Measurements from ENCODE around the gene MAB21L4. TPM values are rescaled to one million over a fixed set of nuclear protein-coding genes. Genes with fewer than 3 reads are reported as not detected.

MAB21L4 gene
- polyA plus RNA-seq, 3 donors, result 0.37 to 0.48 TPM; not detected in 1

- H3K27ac ChIP-seq (ENCODE audit: low read depth, low read length), result no peak overlapping the region
- WGBS, 3 donors, result 46 to 67% (median 65%) methylated on average over 38 of the region's 38 CpGs
Observed at GRCh38 chr2:240926516-240927389, 30.8 kb upstream of the MAB21L4 start.

DNA sequence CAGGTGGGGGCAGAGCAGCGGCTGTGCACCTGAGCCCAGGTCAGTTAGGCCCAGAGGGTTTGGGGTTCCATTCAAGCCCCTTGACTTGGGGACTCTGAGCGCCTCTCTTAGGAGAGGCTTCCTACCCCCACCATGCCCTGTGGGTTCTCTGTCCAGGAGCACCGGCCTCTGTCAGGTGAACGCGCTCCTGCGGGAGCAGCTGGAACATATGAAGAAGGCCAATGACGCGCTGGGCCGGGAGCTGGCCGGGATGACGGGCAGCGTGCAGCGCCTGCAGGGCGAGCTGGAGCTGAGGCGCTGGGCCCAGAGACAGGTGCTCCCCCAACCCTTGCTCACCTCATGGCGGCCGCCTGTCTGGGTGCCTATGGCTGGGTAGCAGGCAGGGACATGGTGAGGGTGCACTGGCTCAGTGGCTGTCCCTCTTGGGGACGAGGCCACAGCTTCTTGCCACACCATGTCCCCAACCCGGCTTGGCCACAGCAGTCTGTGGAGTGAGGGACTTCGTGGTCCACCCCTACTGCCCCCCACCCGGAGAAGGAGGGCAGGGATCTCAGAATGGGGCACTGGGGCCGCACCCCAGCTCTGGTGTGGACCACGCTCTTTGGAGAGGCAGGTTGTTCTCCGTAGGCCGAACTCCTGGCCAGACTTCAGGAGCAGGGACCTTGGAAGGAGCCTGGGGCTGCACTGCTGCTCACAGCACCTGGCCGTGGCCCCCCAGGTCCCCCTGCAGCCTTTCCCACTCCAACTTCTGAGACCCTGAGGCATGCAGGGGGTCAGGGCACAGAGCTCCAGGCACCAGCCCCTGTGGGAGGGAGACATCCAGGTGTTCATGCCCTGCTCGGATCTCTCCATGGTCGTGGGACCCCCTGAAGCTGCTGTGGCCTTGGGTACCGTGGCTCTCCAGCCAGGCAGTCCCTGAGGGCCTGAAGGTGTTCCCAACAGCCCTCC, 29.9 kb upstream of the MAB21L4 start:
- 90 to 94% (median 94%) methylated on average over 29 of the region's 29 CpGs for WGBS, 3 donors
- no peak overlapping the region for H3K27ac ChIP-seq (ENCODE audit: low read depth, low read length)

GRCh38 chr2:240925191-240925567, 29.2 kb upstream of the MAB21L4 start:
- 87 to 89% (median 88%) methylated on average over 13 to 14 of the region's 14 CpGs for WGBS, 3 donors

DNA sequence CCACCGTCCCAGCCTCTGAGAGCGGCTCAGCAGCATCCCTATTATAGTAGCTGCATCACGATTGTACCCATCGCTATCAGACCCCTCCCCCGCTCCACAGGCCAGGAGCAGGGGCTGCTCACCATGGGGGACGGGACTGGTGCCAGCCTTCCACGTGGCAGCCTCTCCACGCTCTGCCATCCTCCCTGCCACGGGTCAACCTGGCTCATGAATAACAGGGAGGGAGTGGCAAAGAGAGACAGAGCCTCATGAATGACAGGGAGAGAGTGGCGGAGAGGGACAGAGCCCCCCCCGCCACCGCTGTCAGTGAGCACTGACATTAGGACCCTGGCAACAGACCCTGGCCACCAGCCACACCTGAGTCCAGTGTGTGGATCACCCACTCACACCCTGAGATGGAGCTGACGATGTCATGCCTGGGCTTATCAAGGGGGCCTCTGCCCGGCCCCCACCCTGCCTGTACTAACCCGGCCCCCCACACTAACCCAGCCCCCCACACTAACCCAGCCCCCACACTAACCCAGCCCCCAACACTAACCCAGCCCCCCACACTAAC, 27.1 kb upstream of the MAB21L4 start:
- WGBS, 3 donors, result 63 to 74% (median 72%) methylated on average over 15 of the region's 15 CpGs
- H3K27ac ChIP-seq (ENCODE audit: low read depth, low read length), result no peak overlapping the region

More at GRCh38 chr2:240925191-240925567, 29.2 kb upstream of the MAB21L4 start:
- H3K27ac ChIP-seq (ENCODE audit: low read depth, low read length), result no peak overlapping the region

- H3K27ac ChIP-seq (ENCODE audit: low read depth, low read length), result no peak overlapping the region
- WGBS, 3 donors, result 83 to 90% (median 89%) methylated on average over 17 to 18 of the region's 18 CpGs
Observed at GRCh38 chr2:240922245-240922981, 26.5 kb upstream of the MAB21L4 start.

GRCh38 chr2:240921995-240922244, 26.0 kb upstream of the MAB21L4 start:
- WGBS, 3 donors, result 57 to 89% (median 79%) methylated on average over 1 of the region's 1 CpG
- no peak overlapping the region for H3K27ac ChIP-seq (ENCODE audit: low read depth, low read length)

GRCh38 chr2:240921311-240921994, 25.5 kb upstream of the MAB21L4 start:
- H3K27ac ChIP-seq (ENCODE audit: low read depth, low read length), result peak overlapping the region; percentile 46
- 65 to 90% (median 74%) methylated on average over 10 to 13 of the region's 13 CpGs for WGBS, 3 donors

DNA sequence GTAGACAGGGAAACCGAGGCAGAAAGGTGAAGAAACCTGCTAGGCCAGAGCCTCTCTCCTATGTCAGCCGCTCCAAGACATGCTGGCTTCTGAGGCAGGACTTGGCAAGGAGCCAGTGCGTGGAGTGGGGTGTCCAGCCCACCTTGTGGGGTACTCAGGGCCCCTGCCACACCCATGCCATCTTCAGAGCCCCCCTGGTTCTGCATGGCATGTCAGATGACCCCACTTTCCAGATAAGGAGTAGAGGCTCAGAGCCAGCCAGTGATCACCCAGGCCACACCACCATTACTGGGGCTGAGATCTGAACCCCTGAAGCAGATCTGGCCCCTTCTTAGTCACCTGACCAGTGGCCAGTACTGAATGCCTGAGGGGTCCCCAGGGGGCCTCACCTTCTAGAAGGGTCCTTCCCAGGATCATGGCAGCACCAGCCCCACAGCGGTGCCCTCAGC, 24.9 kb upstream of the MAB21L4 start:
- WGBS, 3 donors, result 70 to 83% (median 72%) methylated on average over 4 of the region's 4 CpGs
- peak overlapping the region; percentile 46 for H3K27ac ChIP-seq (ENCODE audit: low read depth, low read length)

- H3K27ac ChIP-seq (ENCODE audit: low read depth, low read length), result no peak overlapping the region
- WGBS, 3 donors, result 93 to 95% (median 94%) methylated on average over 30 to 31 of the region's 31 CpGs
Observed at GRCh38 chr2:240919786-240920782, 24.1 kb upstream of the MAB21L4 start.

DNA sequence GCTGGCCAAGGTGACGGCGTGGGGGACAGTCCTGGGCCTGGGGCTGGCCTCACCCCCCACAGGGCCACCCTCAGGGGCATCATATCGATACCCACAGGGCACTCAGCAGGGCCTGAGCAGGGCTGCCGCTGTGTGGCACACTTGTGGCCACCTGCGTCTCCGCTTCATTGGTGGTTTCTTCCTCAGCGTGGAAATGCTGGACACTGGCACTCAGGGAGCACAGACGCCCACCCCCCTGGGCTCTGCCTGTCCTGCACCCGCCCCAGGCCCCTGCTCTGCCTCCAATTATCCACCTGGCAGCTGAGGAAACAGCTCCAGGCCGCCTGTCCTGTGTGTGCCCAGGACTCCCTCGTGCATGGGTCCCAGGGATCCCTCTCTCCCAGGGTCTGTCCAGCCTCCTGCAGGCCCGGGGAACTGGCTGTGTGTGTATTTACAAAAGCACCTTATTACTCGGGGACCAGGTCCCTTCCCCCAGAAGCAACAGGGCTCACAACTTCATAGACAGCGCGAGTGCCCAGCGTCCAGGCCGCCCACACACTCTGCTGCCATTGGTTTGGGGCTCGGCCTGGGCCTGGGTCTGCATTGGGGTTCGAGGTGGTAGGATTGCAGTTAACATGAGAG, 23.3 kb upstream of the MAB21L4 start:
- WGBS, 3 donors, result 88 to 94% (median 90%) methylated on average over 19 of the region's 19 CpGs
- H3K27ac ChIP-seq (ENCODE audit: low read depth, low read length), result no peak overlapping the region

GRCh38 chr2:240918258-240919091, 22.5 kb upstream of the MAB21L4 start:
- no peak overlapping the region for H3K27ac ChIP-seq (ENCODE audit: low read depth, low read length)
- WGBS, 3 donors, result 93 to 95% (median 93%) methylated on average over 32 to 36 of the region's 36 CpGs

GRCh38 chr2:240917684-240918257, 21.8 kb upstream of the MAB21L4 start:
- WGBS, 3 donors, result 73 to 89% (median 86%) methylated on average over 10 of the region's 10 CpGs

GRCh38 chr2:240917009-240917683, 21.2 kb upstream of the MAB21L4 start:
- no peak overlapping the region for H3K27ac ChIP-seq (ENCODE audit: low read depth, low read length)
- 82 to 89% (median 85%) methylated on average over 20 of the region's 20 CpGs for WGBS, 3 donors

More at GRCh38 chr2:240917684-240918257, 21.8 kb upstream of the MAB21L4 start:
- H3K27ac ChIP-seq (ENCODE audit: low read depth, low read length), result no peak overlapping the region

DNA sequence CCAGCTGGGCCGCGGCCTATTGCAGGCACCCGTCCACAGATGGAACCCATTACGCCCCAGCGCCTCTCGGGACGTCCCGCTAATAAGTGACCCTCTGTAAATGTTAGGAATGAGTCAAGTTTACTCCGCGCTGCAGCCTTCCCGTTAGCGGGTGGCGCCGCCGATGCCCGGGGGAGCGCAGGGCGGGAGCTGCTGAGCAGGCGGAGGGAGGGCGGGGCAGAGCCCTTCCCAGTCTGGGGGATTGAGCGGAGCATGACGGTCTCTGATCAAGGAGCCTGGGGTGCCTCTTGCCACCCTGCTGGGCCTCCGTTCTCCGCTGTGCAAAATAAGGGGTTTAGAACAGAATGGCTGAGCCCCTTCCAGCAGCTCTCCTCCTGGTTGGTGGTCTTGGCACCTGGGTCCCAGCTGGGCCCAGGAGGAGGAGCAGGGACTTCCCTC, 20.6 kb upstream of the MAB21L4 start:
- H3K27ac ChIP-seq (ENCODE audit: low read depth, low read length), result no peak overlapping the region

More for the DNA sequence above, 20.6 kb upstream of the MAB21L4 start:
- 8 to 29% (median 10%) methylated on average over 22 to 24 of the region's 24 CpGs for WGBS, 3 donors

All from adipose tissue (tissue), 3 donors.